CD14-positive monocyte (primary cell): ENCODE data around the gene IDS. TPM values are rescaled to one million over a fixed set of nuclear protein-coding genes. Genes with fewer than 3 reads are reported as not detected.

Experiments
- DNase-seq, 3 donors: peaks; one replicate each; pipeline ENCODE4 v3.0.0-alpha.2; 2011 to 2022
- H2AFZ ChIP-seq: 2 replicates; pipeline ENCODE4 v1.6.0; 2012; ENCODE audit warnings: mild to moderate bottlenecking, low read depth, low read length, inconsistent platforms; ENCODE audit not compliant: insufficient read depth, poor library complexity, severe bottlenecking
- H3K27ac ChIP-seq, 2 donors: 1 replicate in 1 of 2; 2 replicates in 1 of 2; pipeline ENCODE4 v1.5.1; 2012 to 2013; ENCODE audit warnings: low read length in 2 of 2, control low read depth in 1 of 2, inconsistent platforms in 1 of 2, low read depth in 1 of 2, mild to moderate bottlenecking in 1 of 2
- H3K27me3 ChIP-seq, 2 donors: one replicate each; pipeline versions ENCODE4 v1.6.0 to v1.6.1; 2011 to 2013; ENCODE audit warnings: low read length in 2 of 2; ENCODE audit not compliant: control insufficient read depth in 2 of 2, insufficient read depth in 2 of 2
- H3K36me3 ChIP-seq, 2 donors: replicated peaks in 1 of 2; 1 replicate in 1 of 2; 2 replicates in 1 of 2; pipeline versions ENCODE4 v1.5.1 to v1.6.1; 2012 to 2013; ENCODE audit warnings: low read length in 2 of 2, control low read depth in 1 of 2, inconsistent platforms in 1 of 2, mild to moderate bottlenecking in 1 of 2; ENCODE audit not compliant: insufficient read depth in 2 of 2, control insufficient read depth in 1 of 2
- H3K4me1 ChIP-seq, 2 donors: 1 replicate in 1 of 2; 2 replicates in 1 of 2; pipeline versions ENCODE4 v1.5.1 to v1.6.1; 2012 to 2013; ENCODE audit warnings: low read length in 2 of 2, control low read depth in 1 of 2, inconsistent platforms in 1 of 2, mild to moderate bottlenecking in 1 of 2, moderate library complexity in 1 of 2; ENCODE audit not compliant: insufficient read depth in 2 of 2, control insufficient read depth in 1 of 2
- H3K4me2 ChIP-seq: replicated peaks from 2 replicates; pipeline ENCODE3; 2012; ENCODE audit warnings: low read length, moderate library complexity, mild to moderate bottlenecking; ENCODE audit not compliant: poor library complexity, severe bottlenecking; ENCODE audit errors: extremely low read depth
- H3K4me3 ChIP-seq, 3 experiments: fragments of 200-600 bp in 1 of 3; sonication (generic) in 1 of 3; replicated peaks in 1 of 3; 1 replicate in 2 of 3; 2 replicates in 1 of 3; pipeline ENCODE4 v1.5.1; 2011 to 2013; ENCODE audit warnings: low read length in 3 of 3, mild to moderate bottlenecking in 3 of 3, control low read depth in 2 of 3, low read depth in 2 of 3, inconsistent platforms in 1 of 3, moderate library complexity in 1 of 3
- H3K79me2 ChIP-seq: 2 replicates; pipeline ENCODE4 v1.6.0; 2012; ENCODE audit warnings: mild to moderate bottlenecking, control low read depth, inconsistent platforms, low read length, moderate library complexity; ENCODE audit not compliant: insufficient read depth
- H3K9ac ChIP-seq: 2 replicates; pipeline ENCODE4 v1.6.0; 2017; ENCODE audit warnings: low read length, mild to moderate bottlenecking; ENCODE audit not compliant: insufficient read depth, poor library complexity, severe bottlenecking
- H3K9me3 ChIP-seq, 2 donors: replicated peaks in 1 of 2; 1 replicate in 1 of 2; 2 replicates in 1 of 2; pipeline versions ENCODE4 v1.5.1 to v1.6.1; 2012 to 2013; ENCODE audit warnings: low read length in 2 of 2, control low read depth in 1 of 2; ENCODE audit not compliant: control insufficient read depth in 1 of 2, insufficient read depth in 1 of 2
- H4K20me1 ChIP-seq: 2 replicates; pipeline ENCODE4 v1.6.0; 2012; ENCODE audit warnings: mild to moderate bottlenecking, low read length, control low read depth, moderate library complexity; ENCODE audit not compliant: insufficient read depth
- H3K27ac Mint-ChIP-seq, 7 donors: one replicate each; pipeline ENCODE4 v1.8.0; 2020; ENCODE audit warnings: mild to moderate bottlenecking in 7 of 7, mixed read lengths in 7 of 7, moderate library complexity in 6 of 7, inconsistent platforms in 2 of 7
- H3K27me3 Mint-ChIP-seq, 3 donors: one replicate each; pipeline ENCODE4 v1.8.0; 2021 to 2022; ENCODE audit warnings: low read depth in 3 of 3, mild to moderate bottlenecking in 3 of 3, mixed read lengths in 3 of 3, moderate library complexity in 3 of 3, inconsistent platforms in 1 of 3
- H3K36me3 Mint-ChIP-seq, 2 donors: one replicate each; pipeline ENCODE4 v1.8.0; 2020; ENCODE audit warnings: mixed read lengths in 2 of 2, inconsistent platforms in 1 of 2, mild to moderate bottlenecking in 1 of 2
- H3K4me1 Mint-ChIP-seq: one replicate; pipeline ENCODE4 v1.8.0; 2020; ENCODE audit warnings: mild to moderate bottlenecking, mixed read lengths
- H3K4me3 Mint-ChIP-seq, 2 donors: one replicate each; pipeline ENCODE4 v1.8.0; 2020; ENCODE audit warnings: mild to moderate bottlenecking in 2 of 2, mixed read lengths in 2 of 2, moderate library complexity in 1 of 2
- H3K9me3 Mint-ChIP-seq, 7 donors: one replicate each; pipeline ENCODE4 v1.8.0; 2020 to 2022; ENCODE audit warnings: mixed read lengths in 7 of 7, mild to moderate bottlenecking in 6 of 7, moderate library complexity in 6 of 7, inconsistent platforms in 2 of 7
- CTCF ChIP-seq: fragments of 200-600 bp; IDR thresholded peaks from one replicate; pipeline ENCODE4 v1.8.0; 2022; ENCODE audit warnings: antibody characterized with exemption, mild to moderate bottlenecking
- WGBS: methylation state at CpG from one replicate; pipeline ENCODE4 v1.1.5; 2013; ENCODE audit warnings: missing lambda C conversion rate; ENCODE audit not compliant: insufficient coverage; 5-methylcytosine and 5-hydroxymethylcytosine counted together
- intact Hi-C, 2 donors: fragments of 100-400 bp; cut with micrococcal nuclease; formaldehyde crosslinking; loops; one replicate each; pipeline versions ENCODE4 v1.15.0 to v1.15.1; 2023
- polyA plus RNA-seq, 3 donors: library from polyadenylated mRNA; depleted of rRNA in 1 of 3; unstranded in 2 of 3; stranded (reverse) in 1 of 3; fragments of 300-500 nt in 2 of 3; fragments of >200 nt in 1 of 3; fragmentation: Illumina TruSeq in 2 of 3; gene quantifications; 1 replicate in 2 of 3; 2 replicates in 1 of 3; pipeline ENCODE4 v1.2.3, GENCODE V29; 2012 to 2021

The IDS gene
- polyA plus RNA-seq, 3 donors: 79.5 to 113 (median 94.3) TPM

GRCh38 chrX:149453906-149454822 is 50.9 kb downstream of the IDS start:
- Mint-ChIP-seq H3K27ac (no peak overlapping the region), H3K4me3 (no peak overlapping the region), H3K36me3 (peaks cover 0 to 1% of the 10 kb centered on the region in 2 donors), H3K27me3 (no peaks in the 10 kb centered on the region), H3K9me3 (peaks cover 2 to 10% (median 6%) of the 10 kb centered on the region in 7 donors), H3K4me1 (no peaks in the 10 kb centered on the region)
- DNase-seq: no peak
- Histone ChIP-seq H2AFZ (no peak overlapping the region), H4K20me1 (no peaks in the 10 kb centered on the region), H3K4me2 (no peak overlapping the region), H3K79me2 (no peaks in the 10 kb centered on the region), H3K4me3 (no peak overlapping the region), H3K4me1 (no peaks in the 10 kb centered on the region), H3K9me3 (no peaks in the 10 kb centered on the region), H3K36me3 (no peaks in the 10 kb centered on the region), H3K27ac (no peak overlapping the region), H3K9ac (no peak overlapping the region), H3K27me3 (no peaks in the 10 kb centered on the region)
- intact Hi-C loops: no loop called here
- TF ChIP-seq CTCF: no peak
- WGBS: no CpG with 5 or more reads among the region's 6 CpGs

- Histone ChIP-seq H3K9me3 (no peaks in the 10 kb centered on the region), H3K4me3 (no peak overlapping the region), H2AFZ (no peak overlapping the region), H3K9ac (no peak overlapping the region), H3K27ac (no peak overlapping the region), H3K27me3 (no peaks in the 10 kb centered on the region), H3K36me3 (no peaks in the 10 kb centered on the region), H4K20me1 (no peaks in the 10 kb centered on the region), H3K4me2 (no peak overlapping the region), H3K79me2 (no peaks in the 10 kb centered on the region), H3K4me1 (no peaks in the 10 kb centered on the region)
- TF ChIP-seq CTCF: no peak
- Mint-ChIP-seq H3K27ac (no peak overlapping the region), H3K27me3 (no peaks in the 10 kb centered on the region), H3K4me3 (no peak overlapping the region), H3K9me3 (peaks cover 2 to 11% (median 8%) of the 10 kb centered on the region in 7 donors), H3K4me1 (no peaks in the 10 kb centered on the region), H3K36me3 (peaks cover 0 to 1% of the 10 kb centered on the region in 2 donors)
- WGBS: no CpG with 5 or more reads among the region's 2 CpGs
- no peak for DNase-seq
- intact Hi-C loops: no loop called here
Measured at GRCh38 chrX:149453030-149453429, 52.1 kb downstream of the IDS start.
